Amygdala (tissue), 56 donors: ENCODE data around the gene STK35.

Source experiments
- DNase-seq, 56 donors: peaks; one replicate each; lab custom pipeline; 2025; lab: John Stamatoyannopoulos, UW

The STK35 gene

DNA sequence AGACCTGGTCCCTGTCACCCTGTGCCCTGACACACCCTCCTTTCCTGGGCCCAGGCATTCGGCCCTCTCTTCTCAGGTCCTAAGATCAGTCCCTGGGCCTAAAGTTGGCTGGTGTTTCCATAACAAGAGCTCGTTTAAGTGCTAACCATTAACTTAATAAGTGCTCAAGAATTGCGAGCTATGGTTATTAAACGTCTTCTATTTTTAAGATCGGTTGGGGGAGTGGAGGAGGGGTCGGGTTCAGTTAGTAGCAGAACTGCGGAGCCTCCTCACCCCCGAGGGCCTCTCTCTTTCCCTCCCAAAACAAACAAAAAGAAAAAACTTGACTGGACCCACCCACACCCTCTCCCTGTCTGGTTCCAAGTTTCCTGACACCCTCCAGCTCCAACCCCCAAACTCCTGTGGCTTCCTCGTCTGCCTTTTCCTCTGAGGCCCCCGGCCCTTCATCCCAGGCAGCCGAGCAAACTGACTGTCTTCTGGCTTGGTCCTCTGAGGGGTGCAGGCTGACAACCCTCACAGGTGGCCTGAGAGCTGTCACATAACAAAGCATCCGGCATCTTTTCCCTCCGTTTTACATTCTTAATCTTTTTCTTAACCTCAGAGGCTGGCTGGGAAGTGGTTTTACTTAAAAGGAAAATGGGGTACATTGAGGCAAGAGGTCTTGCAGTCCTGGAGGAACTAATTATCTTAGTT lies 2.0 kb downstream of the STK35 start:
- no peak for DNase-seq

DNA sequence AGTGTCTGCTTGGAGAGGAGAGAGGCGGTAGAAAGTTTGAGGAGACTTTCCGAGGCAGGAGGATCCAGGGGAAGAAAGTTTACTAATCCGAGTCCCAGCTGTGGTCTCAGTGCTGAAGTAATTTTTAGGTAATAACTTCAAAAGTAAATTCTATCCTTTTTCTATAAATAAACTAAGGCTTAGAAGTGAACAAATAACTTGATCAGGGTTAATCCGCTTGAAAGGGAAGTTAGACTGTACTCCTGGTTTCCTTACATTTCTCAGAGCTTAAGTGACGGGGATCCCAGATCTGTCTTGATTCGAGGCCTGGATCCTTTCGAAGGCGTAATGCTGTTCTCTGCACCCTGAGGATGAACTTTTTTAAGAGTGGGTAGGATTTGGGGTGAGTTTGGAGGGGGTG lies 2.6 kb downstream of the STK35 start:
- no peak for DNase-seq

DNA sequence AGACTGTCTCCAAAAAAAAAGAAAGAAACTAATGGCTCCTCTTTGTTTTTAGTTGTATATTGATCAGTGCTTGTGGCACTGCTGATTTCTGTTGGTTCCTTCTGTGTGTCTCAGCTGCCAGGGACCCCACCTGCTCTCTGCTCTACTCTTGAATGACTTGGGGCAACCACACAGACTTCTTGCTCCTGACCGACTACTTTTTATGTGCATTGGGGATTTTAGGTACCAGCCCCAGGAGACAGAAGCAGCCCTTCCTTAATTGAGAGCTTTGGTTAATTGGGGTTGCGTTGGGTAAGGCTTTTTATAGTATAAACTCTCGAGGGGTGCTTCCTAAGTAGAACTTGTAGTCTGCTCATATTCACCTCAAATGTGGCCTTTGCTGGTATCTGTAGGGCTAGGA lies 6.9 kb downstream of the STK35 start:
- DNase-seq, result no peak

DNA sequence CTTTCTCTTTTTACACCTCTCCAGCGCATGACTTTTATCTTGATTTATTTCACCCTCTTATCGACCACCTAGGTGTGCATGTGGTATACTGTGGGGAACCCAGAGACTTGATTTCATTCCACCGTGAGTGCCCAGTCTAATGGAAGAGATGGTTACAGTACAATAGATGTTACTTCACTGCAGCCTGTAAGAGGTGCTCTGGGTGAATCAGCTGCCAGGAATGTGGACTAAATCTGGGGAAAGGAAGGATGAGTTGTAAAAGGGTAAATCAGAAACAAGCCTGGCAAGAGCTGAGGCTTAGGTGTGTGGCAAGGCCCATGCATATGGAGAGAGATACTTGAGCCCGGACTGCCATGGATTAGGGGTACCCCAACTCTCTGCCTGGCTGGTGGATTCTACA lies 7.4 kb downstream of the STK35 start:
- DNase-seq, result no peak

DNA sequence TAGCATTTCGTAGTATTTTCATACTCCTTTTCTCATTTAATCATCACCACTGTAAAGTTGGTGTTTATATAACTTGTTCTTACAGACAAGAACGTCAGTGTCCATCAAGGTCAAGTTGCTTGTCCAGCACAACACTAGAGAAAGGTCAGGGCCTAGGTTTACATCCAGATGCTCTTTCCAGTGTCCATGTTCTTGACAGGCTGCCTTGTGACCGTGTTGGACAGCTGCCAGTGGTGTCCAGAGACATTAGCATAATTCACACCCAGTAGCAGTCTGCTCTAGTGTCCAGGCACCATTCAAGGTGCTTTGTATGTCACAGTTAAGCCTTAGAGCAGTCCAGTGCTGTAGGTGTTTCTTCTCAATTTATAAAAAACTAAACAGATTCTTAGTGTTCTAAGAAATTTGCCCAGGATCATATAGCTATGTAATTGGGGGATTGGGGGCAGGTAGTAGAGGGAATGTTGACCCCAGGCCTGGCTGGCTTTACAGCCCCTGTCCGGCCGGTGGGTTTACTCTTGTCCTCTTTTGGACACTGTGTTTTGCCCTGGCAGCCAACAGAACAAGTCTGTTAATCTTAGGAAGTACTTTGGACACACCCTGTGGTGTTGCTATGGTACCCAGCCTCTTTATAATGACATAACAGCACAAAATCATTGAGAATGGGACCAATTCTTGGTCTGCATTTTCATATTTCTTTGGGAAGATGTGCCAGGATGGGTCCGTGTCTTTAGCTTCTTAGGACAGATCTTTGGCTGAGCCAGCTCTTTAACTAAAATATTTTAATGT lies 8.0 kb downstream of the STK35 start:
- DNase-seq, result peak in 13 of 56 donors; percentile 10 to 58 (median 24)

DNA sequence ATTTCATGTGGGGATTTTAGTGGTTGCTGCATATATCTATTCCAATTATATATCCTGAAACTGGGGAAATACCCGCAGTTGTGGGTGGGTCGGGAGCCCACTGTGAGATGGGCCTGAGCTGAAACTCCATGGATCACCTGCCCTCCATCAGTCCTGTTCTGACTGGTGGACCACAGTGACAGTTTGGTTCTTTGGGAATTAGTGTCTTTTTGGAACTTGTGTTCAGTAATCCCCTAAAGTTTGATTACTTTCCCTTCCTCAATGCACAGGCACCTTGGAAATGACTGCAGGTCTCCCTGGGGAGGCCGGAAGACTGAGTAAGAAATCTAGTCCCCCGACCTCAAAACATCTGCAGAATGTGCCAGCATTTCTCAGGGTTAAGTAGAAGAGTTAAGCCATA lies 11.3 kb downstream of the STK35 start:
- no peak for DNase-seq

DNA sequence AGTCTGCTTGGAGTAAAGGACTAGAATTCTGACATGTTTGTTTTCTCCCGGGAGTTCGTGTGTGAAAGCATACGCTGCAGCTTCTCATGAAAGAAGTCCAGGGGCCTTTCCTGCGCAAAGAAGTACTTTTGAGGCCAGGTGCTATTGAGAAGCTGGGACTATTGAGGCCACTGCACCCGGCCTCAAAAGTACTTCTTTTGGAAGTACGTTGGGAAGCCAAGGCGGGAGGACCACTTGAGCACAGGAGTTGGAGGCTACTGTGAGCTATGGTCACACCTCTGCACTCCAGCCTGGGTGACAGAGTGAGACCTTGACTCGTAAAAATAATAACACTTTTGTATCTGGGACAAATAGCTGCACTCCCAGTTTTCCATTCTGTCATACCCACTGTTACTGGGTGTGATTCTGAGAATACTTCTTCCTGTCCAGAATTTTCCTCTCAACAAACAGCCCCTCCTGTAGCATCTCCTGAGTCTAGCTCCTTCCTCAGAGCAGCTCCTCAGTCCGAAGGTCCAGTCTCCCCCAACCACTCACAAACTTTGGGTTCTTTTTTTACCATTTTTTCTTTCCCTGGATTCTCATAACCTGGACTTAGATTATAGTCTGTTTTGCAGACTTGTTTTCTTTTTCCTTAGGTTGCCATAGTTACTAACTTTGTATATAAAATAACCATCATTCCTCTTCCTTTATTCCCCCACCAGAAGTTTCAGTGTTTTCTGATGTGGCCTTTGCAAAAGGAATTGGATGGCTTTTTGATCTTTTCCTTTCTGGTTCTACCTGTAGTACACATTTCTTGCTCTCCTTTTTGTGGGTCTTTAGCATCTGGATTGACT lies 12.7 kb downstream of the STK35 start:
- DNase-seq, result no peak

DNA sequence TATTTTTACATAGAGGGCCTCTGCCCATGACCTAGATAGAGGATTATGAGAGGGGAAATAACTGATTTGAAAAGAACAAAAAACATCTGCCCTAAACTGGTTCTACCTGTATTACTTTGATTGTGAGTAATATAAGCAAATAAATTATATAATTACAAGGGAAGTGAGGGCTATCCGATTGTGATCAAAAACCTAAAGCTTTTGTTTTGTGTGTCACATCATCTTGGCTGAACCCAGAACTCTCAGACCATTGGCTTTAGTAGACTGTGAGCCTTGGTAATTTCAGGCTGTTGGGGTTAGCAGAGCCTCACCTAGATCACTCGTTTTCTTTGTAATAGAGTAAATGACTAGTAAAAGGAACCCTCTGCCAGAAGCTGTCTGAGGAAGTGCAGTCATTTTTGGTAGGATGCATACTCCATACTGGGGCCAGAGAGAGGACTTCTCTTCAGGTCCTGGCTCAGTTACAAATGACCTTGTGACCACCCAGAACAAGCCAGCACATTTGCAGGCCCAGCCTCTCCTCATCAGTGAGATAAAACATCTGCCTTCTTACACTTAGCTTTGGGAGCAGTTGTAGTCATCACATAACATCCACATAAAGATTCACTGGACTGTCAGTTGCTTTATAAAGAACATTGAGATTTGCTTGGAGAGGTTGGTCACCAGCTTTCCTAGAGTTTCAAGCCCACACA lies 13.5 kb downstream of the STK35 start:
- DNase-seq, result peak in 1 of 56 donors; percentile 12

DNA sequence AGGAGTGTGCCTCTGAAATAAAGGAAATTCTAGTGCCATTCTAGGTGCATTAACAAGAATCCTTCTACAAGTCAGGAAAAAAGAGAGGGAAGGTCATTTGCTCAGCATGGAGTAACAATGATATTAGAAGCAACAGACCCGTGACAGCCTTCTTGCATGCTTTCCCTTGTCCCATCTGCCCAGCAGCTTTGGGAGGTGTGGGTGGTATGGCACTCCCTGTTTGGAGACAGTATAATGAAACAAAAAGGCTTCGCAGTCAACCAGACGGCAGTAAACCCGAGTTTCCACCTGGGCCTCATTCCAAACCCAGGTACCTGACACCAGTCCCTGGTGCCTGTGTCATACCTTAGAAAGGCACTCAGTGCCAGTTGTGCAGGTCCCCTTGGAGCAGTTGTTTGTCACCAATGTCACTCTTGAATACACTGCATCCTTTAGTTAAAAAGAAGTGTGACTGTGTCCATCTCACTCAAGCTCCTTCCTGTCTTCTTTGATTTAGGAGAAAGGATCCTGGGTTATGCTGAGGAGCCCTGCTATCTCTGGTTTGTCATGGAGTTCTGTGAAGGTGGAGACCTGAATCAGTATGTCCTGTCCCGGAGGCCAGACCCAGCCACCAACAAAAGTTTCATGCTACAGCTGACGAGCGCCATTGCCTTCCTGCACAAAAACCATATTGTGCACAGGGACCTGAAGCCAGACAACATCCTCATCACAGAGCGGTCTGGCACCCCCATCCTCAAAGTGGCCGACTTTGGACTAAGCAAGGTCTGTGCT lies 14.7 kb downstream of the STK35 start:
- peak in 2 of 56 donors; percentile 9 to 26 for DNase-seq

DNA sequence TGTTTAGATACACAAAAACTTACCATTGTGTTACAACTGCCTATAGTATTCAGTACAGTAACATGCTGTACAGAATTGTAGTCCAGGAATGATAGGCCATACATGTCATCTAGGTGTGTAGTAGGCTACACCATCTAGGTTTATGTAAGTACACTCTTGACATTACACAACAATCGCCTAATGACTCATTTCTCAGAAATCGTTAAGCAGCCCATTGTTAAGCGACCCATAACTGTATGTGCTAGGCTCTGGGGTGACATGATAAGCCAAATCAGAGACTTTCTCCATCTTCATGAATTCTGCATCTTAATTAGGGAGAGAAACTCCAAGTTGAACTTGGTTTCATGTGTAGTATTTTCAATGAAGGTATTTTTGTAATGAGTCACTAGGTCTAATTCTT lies 17.2 kb downstream of the STK35 start:
- DNase-seq, result no peak

DNA sequence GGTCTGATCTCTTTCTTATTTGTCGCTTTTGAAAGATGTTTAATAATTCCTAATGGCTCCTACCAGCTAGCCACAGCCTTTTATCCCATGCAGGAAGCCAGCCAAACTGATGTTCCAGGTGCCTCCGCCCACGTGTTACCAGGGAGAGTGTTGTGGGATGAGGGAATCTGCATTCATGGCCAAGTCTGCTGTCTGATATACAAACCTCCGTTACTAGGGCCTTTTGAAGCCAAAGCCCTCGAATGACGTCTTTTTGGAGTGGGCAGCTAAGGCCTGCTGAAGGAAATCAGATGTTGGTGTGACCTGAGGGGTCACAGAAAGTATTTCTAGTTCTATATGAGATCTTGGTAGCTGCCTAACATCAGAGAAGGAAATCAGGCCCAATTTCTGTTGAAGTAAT lies 21.3 kb downstream of the STK35 start:
- DNase-seq, result no peak

DNA sequence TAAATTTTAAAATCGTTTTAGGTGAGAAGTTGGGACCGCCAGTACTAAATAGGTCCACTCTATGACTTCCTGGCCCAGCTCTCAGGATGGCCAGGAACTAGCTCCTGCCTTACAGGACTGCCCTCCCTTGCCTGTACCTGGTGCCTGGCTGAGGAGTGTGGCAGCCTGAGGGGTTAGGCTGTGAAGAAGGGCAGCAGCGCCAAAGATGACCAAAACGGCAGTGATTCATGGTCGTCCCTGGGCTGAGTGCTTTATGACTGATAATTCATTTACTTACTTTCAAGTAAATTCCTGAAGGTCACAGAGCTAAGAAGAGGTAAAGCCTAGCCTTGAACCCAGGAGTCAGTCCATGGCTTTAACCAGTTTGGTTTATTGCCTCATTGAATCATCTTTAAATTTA lies 22.1 kb downstream of the STK35 start:
- no peak for DNase-seq

DNA sequence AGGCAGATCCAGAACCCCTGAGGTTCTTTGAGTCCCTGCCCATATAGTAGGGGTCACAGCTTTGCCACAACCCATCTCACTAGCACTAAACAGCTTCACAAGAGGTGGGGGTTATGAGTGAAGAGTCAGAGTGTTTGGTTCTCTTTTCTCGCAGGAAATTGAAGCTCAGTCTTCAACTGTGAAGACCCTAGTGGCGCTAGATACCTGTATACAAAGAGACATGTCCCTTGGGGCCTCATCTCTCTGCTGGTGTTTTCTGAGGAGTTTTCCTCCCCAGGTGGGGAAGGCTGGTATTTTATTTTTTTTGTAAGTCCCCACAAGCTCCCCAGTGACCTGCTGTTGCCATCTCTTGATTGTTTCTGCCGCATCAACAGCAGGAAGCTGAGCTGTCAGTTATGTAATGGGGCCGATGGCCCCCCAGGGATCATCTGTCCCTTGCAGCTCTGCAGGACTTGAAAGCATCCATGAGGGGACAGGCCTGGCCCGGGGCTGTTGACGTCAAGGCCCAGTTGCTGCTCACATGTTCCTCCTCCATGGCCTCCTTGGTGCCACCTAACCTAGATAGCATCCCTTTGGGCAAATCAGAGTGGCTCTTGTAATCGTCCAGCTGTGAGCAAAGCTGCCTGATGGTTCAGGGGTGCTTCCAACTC lies 23.1 kb downstream of the STK35 start:
- no peak for DNase-seq

DNA sequence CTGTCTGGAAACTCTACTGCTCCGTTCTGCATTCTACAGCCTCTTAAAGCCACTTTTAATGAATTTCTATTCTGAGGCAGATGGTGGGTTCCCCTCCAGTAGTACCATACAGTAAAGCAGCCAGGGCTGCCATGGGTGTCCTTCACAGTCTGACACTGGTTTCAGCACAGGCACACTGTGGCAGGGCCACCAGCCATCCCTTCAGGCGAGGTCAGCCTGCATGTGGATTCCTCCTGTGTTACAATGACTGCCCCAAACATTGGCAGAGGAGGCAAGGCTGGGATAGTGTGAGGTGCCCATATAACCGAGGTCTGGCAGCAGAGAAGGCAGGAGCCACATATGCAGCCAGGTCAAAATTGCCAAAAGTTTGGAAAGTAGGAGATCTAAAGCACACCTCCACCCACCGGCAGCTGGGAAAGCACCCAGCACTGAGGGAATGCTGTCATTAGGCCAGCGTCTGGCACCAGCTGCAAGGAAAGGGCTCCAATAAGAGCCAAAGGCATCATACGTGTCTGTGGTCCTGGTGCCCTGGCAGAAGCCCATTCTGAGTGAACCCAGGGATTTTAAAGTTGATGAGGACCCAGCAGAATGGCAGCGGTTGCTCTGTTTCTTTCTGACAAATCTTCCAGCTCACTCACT lies 24.0 kb downstream of the STK35 start:
- DNase-seq, result no peak

DNA sequence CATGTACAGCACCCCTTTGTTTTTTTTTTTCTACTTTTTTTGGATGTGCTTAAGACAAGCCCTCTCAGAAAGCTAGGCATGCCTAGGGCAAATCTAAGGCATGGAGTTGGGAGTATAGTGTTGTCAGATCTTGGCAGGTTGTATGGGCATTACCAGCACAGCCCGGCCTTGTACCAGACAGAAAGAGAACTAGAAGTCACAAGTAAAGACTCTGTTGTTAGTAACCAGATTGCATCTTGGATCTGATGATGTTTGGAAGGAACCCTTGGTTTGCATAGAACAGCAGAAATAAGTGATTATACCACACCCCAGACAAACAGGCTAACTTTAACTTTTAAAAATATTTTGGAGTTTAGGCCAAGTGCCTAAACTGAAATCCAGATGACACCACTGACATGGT lies 25.6 kb downstream of the STK35 start:
- DNase-seq, result no peak

DNA sequence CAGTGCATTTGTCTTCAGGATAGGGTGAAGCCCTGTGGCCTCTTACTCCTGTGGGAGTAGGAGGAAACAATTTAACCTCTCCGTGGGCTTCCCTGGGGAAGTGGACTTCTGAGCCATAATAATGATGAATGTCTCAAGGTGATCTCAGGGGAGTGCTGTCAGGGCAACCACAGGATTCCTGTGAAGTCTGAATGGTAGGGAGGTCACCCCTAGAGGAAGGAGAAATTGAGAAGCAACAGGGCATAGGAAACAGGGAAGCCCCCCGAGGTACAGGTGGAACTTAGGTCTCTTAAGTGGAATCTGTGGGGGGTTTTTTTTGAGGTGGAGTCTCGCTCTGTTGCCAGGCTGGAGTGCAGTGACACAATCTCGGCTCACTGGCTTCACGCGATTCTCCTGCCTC lies 26.9 kb downstream of the STK35 start:
- no peak for DNase-seq

DNA sequence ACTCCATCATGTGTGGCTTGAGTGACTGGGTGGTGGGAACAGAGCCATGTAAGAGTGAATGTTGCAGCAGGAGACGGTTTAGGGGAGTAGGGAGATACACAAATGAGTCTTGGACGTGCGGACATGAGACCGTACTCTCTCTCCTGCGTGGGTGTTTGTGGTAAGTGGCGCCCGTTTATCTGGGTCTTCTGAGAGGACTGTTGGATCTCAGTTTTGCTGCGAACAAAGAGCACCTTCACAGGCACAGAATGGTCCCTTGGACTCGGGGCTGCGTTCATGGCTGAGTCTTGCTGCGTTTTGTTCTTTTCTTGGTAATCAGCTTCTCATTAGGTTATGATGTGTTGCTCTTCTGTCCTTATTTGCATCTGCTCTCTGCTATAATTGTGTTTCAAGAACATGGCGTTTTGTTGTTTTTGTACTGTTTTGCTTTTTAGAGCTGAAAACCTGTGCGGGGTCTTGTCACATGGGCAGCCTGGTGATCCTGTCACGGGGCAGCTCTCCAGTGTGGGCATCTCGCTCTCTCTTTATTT lies 28.5 kb downstream of the STK35 start:
- peak in 30 of 56 donors; percentile 6 to 74 (median 44) for DNase-seq

DNA sequence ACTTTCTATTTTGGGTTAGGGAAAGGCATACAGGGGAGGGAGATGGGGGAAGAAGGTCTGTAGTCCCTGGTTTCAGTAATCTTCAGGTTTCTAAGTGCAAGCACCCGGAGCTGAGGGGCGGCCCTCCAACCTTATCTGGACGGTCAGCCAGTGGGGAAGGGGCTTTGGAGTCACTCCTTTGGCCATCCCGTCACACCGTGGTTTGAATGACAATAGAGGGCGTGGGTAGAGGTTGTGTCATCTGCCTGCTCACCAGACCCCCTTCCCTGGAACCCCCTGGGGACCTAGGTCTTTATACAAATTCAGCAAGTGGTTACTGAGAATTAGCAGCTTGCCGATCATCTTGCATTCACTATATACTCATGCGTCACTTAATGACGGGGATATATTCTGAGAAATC lies 29.1 kb downstream of the STK35 start:
- DNase-seq, result no peak

DNA sequence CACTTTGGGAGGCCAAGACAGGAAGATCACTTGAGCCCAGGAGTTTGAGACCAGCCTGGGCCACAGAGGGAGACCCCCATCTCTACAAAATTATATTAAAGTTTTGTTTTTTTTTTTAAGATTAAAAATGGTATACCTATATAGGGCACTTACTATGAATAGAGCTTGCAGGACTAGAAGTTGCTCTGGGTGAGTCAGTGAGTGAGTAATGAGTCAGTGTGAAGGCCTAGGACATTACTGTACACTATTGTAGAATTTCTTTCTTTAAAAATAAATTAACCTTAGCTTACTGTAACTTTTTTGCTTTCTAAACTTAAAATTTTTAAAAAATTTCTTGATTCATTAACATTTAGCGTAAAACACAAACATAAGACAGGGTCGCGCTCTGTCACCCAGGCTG lies 29.7 kb downstream of the STK35 start:
- no peak for DNase-seq
